ENCODE data around the gene PLCB4. TPM values are rescaled to one million over a fixed set of nuclear protein-coding genes. Genes with fewer than 3 reads are reported as not detected.

The PLCB4 gene
- total RNA-seq, 1 experiment from 2014 or later, result 12.6 TPM

- CTCF ChIA-PET, result interaction anchor here (1.4 kb wide), 1 partner anchor 629 kb away, joined by 5 read pairs; no protein-coding TSS in a partner anchor
- Mint-ChIP-seq H3K36me3 (peaks cover 25% of the 10 kb centered on the region), H3K4me1 (peaks cover 18% of the 10 kb centered on the region), H3K27ac (no peak overlapping the region), H3K9me3 (peaks cover 13% of the 10 kb centered on the region), H3K4me3 (no peak overlapping the region), H3K27me3 (ENCODE audit: low read depth) (no peaks in the 10 kb centered on the region; the same call in 1 of the 2 replicates)
- POLR2A ChIA-PET, result no interaction called here
- no peak for ATAC-seq
- DNase-seq (ENCODE audit: low spot score), result no peak
- TF ChIP-seq E2F4 (CRISPR knock-in tag; IDR thresholded peaks at IDR 0.05; ENCODE audit: borderline replicate concordance, low read depth) (no peak), ATF1 (CRISPR knock-in tag; IDR thresholded peaks at IDR 0.05) (no peak), PREB (CRISPR knock-in tag; IDR thresholded peaks at IDR 0.05; ENCODE audit: borderline replicate concordance) (no peak), GABPB1 (CRISPR knock-in tag; IDR thresholded peaks at IDR 0.05) (no peak), PRDM15 (CRISPR knock-in tag; IDR thresholded peaks at IDR 0.05) (no peak), AR (CRISPR knock-in tag; IDR thresholded peaks at IDR 0.05) (no peak), CREM (CRISPR knock-in tag; IDR thresholded peaks at IDR 0.05) (no peak), ZNF317 (CRISPR knock-in tag; IDR thresholded peaks at IDR 0.05; ENCODE audit: borderline replicate concordance, low read depth) (no peak), FOXK1 (CRISPR knock-in tag; IDR thresholded peaks at IDR 0.05) (no peak), USF2 (CRISPR knock-in tag; IDR thresholded peaks at IDR 0.05) (no peak), ZSCAN18 (CRISPR knock-in tag; IDR thresholded peaks at IDR 0.05) (no peak), ATF6 (CRISPR knock-in tag; IDR thresholded peaks at IDR 0.05) (no peak), CREB1 (CRISPR knock-in tag; IDR thresholded peaks at IDR 0.05) (no peak)
These were observed 320.5 kb downstream of the PLCB4 start for GRCh38 chr20:9389346-9389745.

Measured in WTC11 (cell line).